IMR-90 (cell line): Measurements from ENCODE around the gene F12. TPM values are rescaled to one million over a fixed set of nuclear protein-coding genes. Genes with fewer than 3 reads are reported as not detected.

Experiments used
- ATAC-seq: fragments of 200-7000 bp; cut with Tn5 transposase; 2 replicates; pipeline ENCODE4 v1.9.1; 2020; ENCODE audit warnings: low read depth, mild to moderate bottlenecking, moderate library complexity
- BruUV-seq: library from RNA; stranded (reverse); fragments of 400-500 nt; replicated peaks from 2 replicates; lab custom pipeline; 2021; lab: Mats Ljungman, UMichigan
- CTCF ChIA-PET: fragments of 300-600 bp; formaldehyde crosslinking; extraction: SDS; loops from one replicate; lab custom pipeline; 2021; ENCODE audit warnings: antibody characterized with exemption; lab: Yijun Ruan, JAX
- POLR2A ChIA-PET: fragments of 300-600 bp; sonication (Branson Sonifier 250); formaldehyde crosslinking; loops from one replicate; lab custom pipeline; 2022; ENCODE audit warnings: antibody characterized with exemption; ENCODE audit not compliant: unreplicated experiment; lab: Charles Lee
- DNase-seq: peaks from one replicate; pipeline ENCODE4 v3.0.0; 2013
- H2AFZ ChIP-seq: replicated peaks from 2 replicates; pipeline ENCODE3; 2013; ENCODE audit warnings: low read length, mild to moderate bottlenecking; ENCODE audit not compliant: poor library complexity
- H2AK5ac ChIP-seq: 2 replicates; pipeline ENCODE4 v1.6.1; 2013; ENCODE audit warnings: low read depth, low read length, inconsistent platforms
- H2AK9ac ChIP-seq: replicated peaks from 2 replicates; pipeline ENCODE3; 2013; ENCODE audit warnings: mild to moderate bottlenecking, low read depth, low read length, moderate library complexity; ENCODE audit not compliant: poor library complexity
- H2BK120ac ChIP-seq: 2 replicates; pipeline ENCODE4 v1.6.1; 2013; ENCODE audit warnings: low read depth, low read length, inconsistent platforms
- H2BK15ac ChIP-seq: 3 replicates; pipeline ENCODE4 v1.6.1; 2013; ENCODE audit warnings: low read depth, low read length, inconsistent platforms
- H2BK20ac ChIP-seq: 2 replicates; pipeline ENCODE4 v1.6.1; 2013; ENCODE audit warnings: low read depth, mild to moderate bottlenecking, inconsistent platforms, low read length, moderate library complexity
- H2BK5ac ChIP-seq: 2 replicates; pipeline ENCODE4 v1.6.1; 2013; ENCODE audit warnings: mild to moderate bottlenecking, low read depth, low read length, inconsistent platforms; ENCODE audit not compliant: poor library complexity, severe bottlenecking
- H3K14ac ChIP-seq: replicated peaks from 2 replicates; pipeline ENCODE4 v1.6.1; 2013; ENCODE audit warnings: low read depth, low read length, inconsistent platforms
- H3K18ac ChIP-seq: 2 replicates; pipeline ENCODE4 v1.6.1; 2013; ENCODE audit warnings: low read depth, low read length, control low read depth
- H3K23ac ChIP-seq: 2 replicates; pipeline ENCODE4 v1.6.1; 2013; ENCODE audit warnings: low read depth, low read length, inconsistent platforms
- H3K27ac ChIP-seq: 2 replicates; pipeline ENCODE4 v1.5.1; 2013; ENCODE audit warnings: mild to moderate bottlenecking, control low read depth, low read length; ENCODE audit not compliant: insufficient read depth
- H3K27me3 ChIP-seq: 2 replicates; pipeline ENCODE4 v1.6.1; 2013; ENCODE audit warnings: low read length; ENCODE audit not compliant: control insufficient read depth, insufficient read depth
- H3K36me3 ChIP-seq: 2 replicates; pipeline ENCODE4 v1.6.1; 2013; ENCODE audit warnings: low read length, mixed read lengths; ENCODE audit not compliant: control insufficient read depth, insufficient read depth
- H3K4ac ChIP-seq: 2 replicates; pipeline ENCODE4 v1.6.1; 2013; ENCODE audit warnings: low read depth, low read length, inconsistent platforms
- H3K4me1 ChIP-seq: 2 replicates; pipeline ENCODE4 v1.6.1; 2013; ENCODE audit warnings: low read length, mixed read lengths; ENCODE audit not compliant: control insufficient read depth, insufficient read depth
- H3K4me2 ChIP-seq: 2 replicates; pipeline ENCODE4 v1.6.1; 2013; ENCODE audit warnings: low read depth, mild to moderate bottlenecking, control low read depth, low read length, moderate library complexity
- H3K4me3 ChIP-seq: 2 replicates; pipeline ENCODE4 v1.5.1; 2013; ENCODE audit warnings: low read depth, mild to moderate bottlenecking, control low read depth, low read length, moderate library complexity; ENCODE audit not compliant: insufficient read depth
- H3K56ac ChIP-seq: 2 replicates; pipeline ENCODE4 v1.6.1; 2013; ENCODE audit warnings: low read length, inconsistent platforms; ENCODE audit not compliant: insufficient read depth; ENCODE audit errors: extremely low read depth
- H3K79me1 ChIP-seq, 2 experiments: 2 replicates each; pipeline ENCODE4 v1.6.1; 2013; ENCODE audit warnings: low read length in 2 of 2, inconsistent platforms in 1 of 2, low read depth in 1 of 2
- H3K9ac ChIP-seq: 2 replicates; pipeline ENCODE4 v1.6.1; 2013; ENCODE audit warnings: low read depth, low read length, control low read depth
- H3K9me1 ChIP-seq: 2 replicates; pipeline ENCODE4 v1.6.1; 2013; ENCODE audit warnings: low read length, inconsistent platforms; ENCODE audit not compliant: insufficient read depth
- H3K9me3 ChIP-seq: 2 replicates; pipeline ENCODE4 v1.6.1; 2013; ENCODE audit warnings: low read length; ENCODE audit not compliant: control insufficient read depth, insufficient read depth
- H4K20me1 ChIP-seq: 2 replicates; pipeline ENCODE4 v1.6.1; 2013; ENCODE audit warnings: low read length, inconsistent platforms; ENCODE audit not compliant: insufficient read depth
- H4K5ac ChIP-seq: 2 replicates; pipeline ENCODE4 v1.6.1; 2013; ENCODE audit warnings: mild to moderate bottlenecking, low read depth, low read length, control low read depth
- H4K8ac ChIP-seq, 2 experiments: 2 replicates each; pipeline ENCODE4 v1.6.1; 2013; ENCODE audit warnings: low read depth in 2 of 2, low read length in 2 of 2, control low read depth in 1 of 2, inconsistent platforms in 1 of 2
- H4K91ac ChIP-seq: 2 replicates; pipeline ENCODE4 v1.6.1; 2013; ENCODE audit warnings: low read depth, low read length, inconsistent platforms; ENCODE audit not compliant: insufficient read depth
- BHLHE40 ChIP-seq: fragments of 150-350 bp; IDR thresholded peaks from 2 replicates; pipeline ENCODE4 v1.6.1; 2016; ENCODE audit warnings: mild to moderate bottlenecking, low read depth, low read length
- CHD1 ChIP-seq: IDR thresholded peaks from 2 replicates; pipeline ENCODE4 v1.6.1; 2012; ENCODE audit warnings: low read depth, low read length, improper control_type of control experiment
- FOS ChIP-seq: fragments of 150-350 bp; IDR thresholded peaks from 2 replicates; pipeline ENCODE4 v1.6.1; 2016; ENCODE audit warnings: low read depth, low read length
- MAFK ChIP-seq: IDR thresholded peaks from 2 replicates; pipeline ENCODE4 v1.6.1; 2012; ENCODE audit warnings: low read depth, low read length, improper control_type of control experiment
- MAZ ChIP-seq: IDR thresholded peaks from 2 replicates; pipeline ENCODE4 v1.6.1; 2012; ENCODE audit warnings: low read depth, mild to moderate bottlenecking, low read length, improper control_type of control experiment, moderate library complexity, borderline replicate concordance
- MXI1 ChIP-seq: IDR thresholded peaks from 2 replicates; pipeline ENCODE4 v1.6.1; 2012; ENCODE audit warnings: low read depth, mild to moderate bottlenecking, low read length, moderate library complexity, borderline replicate concordance
- NFE2L2 ChIP-seq: fragments of 150-350 bp; IDR thresholded peaks from 2 replicates; pipeline ENCODE4 v1.6.1; 2016; ENCODE audit warnings: low read depth, mild to moderate bottlenecking, low read length
- POLR2A ChIP-seq: IDR thresholded peaks from 2 replicates; pipeline ENCODE4 v1.6.1; 2012; ENCODE audit warnings: mild to moderate bottlenecking, low read depth, low read length
- RCOR1 ChIP-seq: IDR thresholded peaks from 2 replicates; pipeline ENCODE4 v1.6.1; 2012; ENCODE audit warnings: mild to moderate bottlenecking, low read length, improper control_type of control experiment; ENCODE audit not compliant: insufficient replicate concordance
- WGBS, 2 experiments: methylation state at CpG; one replicate each; pipeline versions ENCODE4 v1.1.5 to v1.1.7; 2013; ENCODE audit warnings: missing lambda C conversion rate in 2 of 2; ENCODE audit not compliant: insufficient read length in 1 of 2; ENCODE audit errors: extremely low coverage in 2 of 2; 5-methylcytosine and 5-hydroxymethylcytosine counted together
- dilution Hi-C: fragments of 300-500 bp; cut with HindIII; formaldehyde crosslinking; loops from one replicate; pipeline ENCODE4 v1.14.3; 2018; ENCODE audit warnings: low sequenced_read_pairs; ENCODE audit not compliant: unreplicated experiment
- in situ Hi-C: fragments of 300-500 bp; cut with MboI; formaldehyde crosslinking; loops from 3 replicates; pipeline ENCODE4 v1.14.3; 2019; ENCODE audit warnings: low sequenced_read_pairs, inconsistent platforms, mixed read lengths
- intact Hi-C: fragments of 100-400 bp; cut with micrococcal nuclease; formaldehyde crosslinking; loops from 2 replicates; pipeline ENCODE4 v1.10.0; 2022
- polyA plus RNA-seq, 3 experiments: library from polyadenylated mRNA; depleted of rRNA; stranded (reverse); fragments of >200 nt; gene quantifications; 2 replicates each; pipeline ENCODE4 v1.2.3, GENCODE V29; 2012; ENCODE audit warnings: low replicate concordance in 1 of 3
- total RNA-seq: library from RNA; depleted of rRNA; stranded (reverse); fragments of >200 nt; gene quantifications from 2 replicates; pipeline ENCODE4 v1.2.3, GENCODE V29; 2012
- TF ChIP-seq, protein P1 (sequence below): fragments of 150-350 bp; IDR thresholded peaks from 2 replicates; pipeline ENCODE4 v1.6.1; 2016; ENCODE audit warnings: low read depth, mild to moderate bottlenecking, low read length, moderate library complexity, borderline replicate concordance
- TF ChIP-seq, protein P2 (sequence below): fragments of 150-350 bp; IDR thresholded peaks from 2 replicates; pipeline ENCODE4 v1.6.1; 2017; ENCODE audit warnings: mild to moderate bottlenecking, antibody characterized with exemption, low read length, low read depth
- TF ChIP-seq, protein P3 (sequence below): conservative IDR thresholded peaks from 2 replicates; pipeline ENCODE4 v1.5.1; 2012; ENCODE audit warnings: mild to moderate bottlenecking, low read depth, low read length, improper control_type of control experiment

F12 gene
- total and polyA plus RNA-seq, 2 of the 4 experiments (the other 2 are of a cell fraction) = 0.36 to 1.2 TPM

GRCh38 chr5:177362292-177362609, 47.1 kb downstream of the F12 start:
- H2AK9ac ChIP-seq = no peak overlapping the region
- no peak overlapping the region for H3K23ac ChIP-seq
- H3K9ac ChIP-seq = no peak overlapping the region
- in situ Hi-C loops = no loop called here
- peaks cover 20% of the 10 kb centered on the region for H3K27me3 ChIP-seq
- no peak overlapping the region for H3K56ac ChIP-seq
- 53% methylated on average over 3 of the region's 8 CpGs; no CpG with 5 or more reads in 1 of the 2 experiments for WGBS, 2 experiments
- no peak overlapping the region for H2BK120ac ChIP-seq
- H3K36me3 ChIP-seq = no peaks in the 10 kb centered on the region
- H3K9me3 ChIP-seq = no peaks in the 10 kb centered on the region
- peaks cover 5% of the 10 kb centered on the region; the same call in 1 of the 2 replicates for H3K4me1 ChIP-seq
- H3K4me2 ChIP-seq = no peak overlapping the region
- no peak overlapping the region for H2BK15ac ChIP-seq
- no peak overlapping the region for H3K14ac ChIP-seq
- no peak overlapping the region for H4K8ac ChIP-seq
- dilution Hi-C loops = no loop called here
- no peak overlapping the region for H3K27ac ChIP-seq
- no peak overlapping the region for H4K5ac ChIP-seq
- DNase-seq (no peak), ATAC-seq (no peak)
- no peaks in the 10 kb centered on the region for H3K9me1 ChIP-seq
- intact Hi-C loops = no loop called here
- TF ChIP-seq, protein P1, sequence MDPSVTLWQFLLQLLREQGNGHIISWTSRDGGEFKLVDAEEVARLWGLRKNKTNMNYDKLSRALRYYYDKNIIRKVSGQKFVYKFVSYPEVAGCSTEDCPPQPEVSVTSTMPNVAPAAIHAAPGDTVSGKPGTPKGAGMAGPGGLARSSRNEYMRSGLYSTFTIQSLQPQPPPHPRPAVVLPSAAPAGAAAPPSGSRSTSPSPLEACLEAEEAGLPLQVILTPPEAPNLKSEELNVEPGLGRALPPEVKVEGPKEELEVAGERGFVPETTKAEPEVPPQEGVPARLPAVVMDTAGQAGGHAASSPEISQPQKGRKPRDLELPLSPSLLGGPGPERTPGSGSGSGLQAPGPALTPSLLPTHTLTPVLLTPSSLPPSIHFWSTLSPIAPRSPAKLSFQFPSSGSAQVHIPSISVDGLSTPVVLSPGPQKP = no peak
- TF ChIP-seq, protein P2, sequence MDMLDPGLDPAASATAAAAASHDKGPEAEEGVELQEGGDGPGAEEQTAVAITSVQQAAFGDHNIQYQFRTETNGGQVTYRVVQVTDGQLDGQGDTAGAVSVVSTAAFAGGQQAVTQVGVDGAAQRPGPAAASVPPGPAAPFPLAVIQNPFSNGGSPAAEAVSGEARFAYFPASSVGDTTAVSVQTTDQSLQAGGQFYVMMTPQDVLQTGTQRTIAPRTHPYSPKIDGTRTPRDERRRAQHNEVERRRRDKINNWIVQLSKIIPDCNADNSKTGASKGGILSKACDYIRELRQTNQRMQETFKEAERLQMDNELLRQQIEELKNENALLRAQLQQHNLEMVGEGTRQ = no peak
- TF ChIP-seq MXI1 = no peak
- no peak for TF ChIP-seq POLR2A
- no peak for TF ChIP-seq RCOR1
- TF ChIP-seq MAZ = no peak
- no peak for TF ChIP-seq NFE2L2
- no peak for TF ChIP-seq BHLHE40
- TF ChIP-seq, protein P3, sequence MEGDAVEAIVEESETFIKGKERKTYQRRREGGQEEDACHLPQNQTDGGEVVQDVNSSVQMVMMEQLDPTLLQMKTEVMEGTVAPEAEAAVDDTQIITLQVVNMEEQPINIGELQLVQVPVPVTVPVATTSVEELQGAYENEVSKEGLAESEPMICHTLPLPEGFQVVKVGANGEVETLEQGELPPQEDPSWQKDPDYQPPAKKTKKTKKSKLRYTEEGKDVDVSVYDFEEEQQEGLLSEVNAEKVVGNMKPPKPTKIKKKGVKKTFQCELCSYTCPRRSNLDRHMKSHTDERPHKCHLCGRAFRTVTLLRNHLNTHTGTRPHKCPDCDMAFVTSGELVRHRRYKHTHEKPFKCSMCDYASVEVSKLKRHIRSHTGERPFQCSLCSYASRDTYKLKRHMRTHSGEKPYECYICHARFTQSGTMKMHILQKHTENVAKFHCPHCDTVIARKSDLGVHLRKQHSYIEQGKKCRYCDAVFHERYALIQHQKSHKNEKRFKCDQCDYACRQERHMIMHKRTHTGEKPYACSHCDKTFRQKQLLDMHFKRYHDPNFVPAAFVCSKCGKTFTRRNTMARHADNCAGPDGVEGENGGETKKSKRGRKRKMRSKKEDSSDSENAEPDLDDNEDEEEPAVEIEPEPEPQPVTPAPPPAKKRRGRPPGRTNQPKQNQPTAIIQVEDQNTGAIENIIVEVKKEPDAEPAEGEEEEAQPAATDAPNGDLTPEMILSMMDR = no peak
- TF ChIP-seq MAFK = no peak
- TF ChIP-seq FOS = no peak
- no peak for TF ChIP-seq CHD1
- H4K91ac ChIP-seq = no peak overlapping the region
- H3K18ac ChIP-seq = no peak overlapping the region
- ChIA-PET POLR2A (no interaction called here), CTCF (no interaction called here)
- no peaks in the 10 kb centered on the region for H4K20me1 ChIP-seq
- no peak overlapping the region for H2BK5ac ChIP-seq
- no peak overlapping the region for H2BK20ac ChIP-seq
- no peak overlapping the region for H2AK5ac ChIP-seq
- H3K4me3 ChIP-seq = no peak overlapping the region
- no TSS peak for BruUV-seq
- no peak overlapping the region for H3K4ac ChIP-seq
- H3K79me1 ChIP-seq = no peaks in the 10 kb centered on the region
- peak overlapping the region; percentile 33 for H2AFZ ChIP-seq
